ENCODE data around the gene PXN. TPM values are rescaled to one million over a fixed set of nuclear protein-coding genes. Genes with fewer than 3 reads are reported as not detected.
A peak's percentile ranks its signal among the peaks of the same experiment; 100 is the strongest.

PXN gene
- total and polyA plus RNA-seq, 2 of the 13 experiments (the other 11 are each of a cell fraction or from before 2014, with no cell fraction given): 13.6 to 14.2 TPM

GRCh38 chr12:120292661-120293531, 27.4 kb upstream of the PXN start, which contains the start of gene RNU4-1 (continued):
- TF ChIP-seq NR0B2 (CRISPR knock-in tag; IDR thresholded peaks at IDR 0.05): no peak
- TF ChIP-seq RBAK (CRISPR knock-in tag; IDR thresholded peaks at IDR 0.05): no peak
- no peak for TF ChIP-seq ZNF569 (CRISPR knock-in tag; IDR thresholded peaks at IDR 0.05; ENCODE audit: borderline replicate concordance)
- no peak for TF ChIP-seq ZNF260 (CRISPR knock-in tag; IDR thresholded peaks at IDR 0.05; ENCODE audit: borderline replicate concordance, low read depth)
- no peak; a peak in 1 of 4 replicates for TF ChIP-seq REST (IDR thresholded peaks at IDR 0.05; ENCODE audit: borderline replicate concordance in 1 of 2, low read depth in 1 of 2, low read length in 2 of 2)
- peak; percentile 56; the same call in 1 of the 2 replicates for TF ChIP-seq ZNF317 (CRISPR knock-in tag; IDR thresholded peaks at IDR 0.05)
- peak; percentile 88; the same call in 1 of the 2 replicates for TF ChIP-seq TEF (CRISPR knock-in tag; IDR thresholded peaks at IDR 0.05)
- TF ChIP-seq KDM6A (CRISPR knock-in tag; IDR thresholded peaks at IDR 0.05; ENCODE audit: low read depth): no peak
- TF ChIP-seq NCOA5 (CRISPR knock-in tag; IDR thresholded peaks at IDR 0.05): no peak; the same call in 1 of the 2 replicates
- peak; percentile 84; the same call in 1 of the 2 replicates for TF ChIP-seq ZSCAN9 (CRISPR knock-in tag; IDR thresholded peaks at IDR 0.05; ENCODE audit: borderline replicate concordance)
- peak; percentile 22; the same call in 1 of the 2 replicates for TF ChIP-seq RAD21 (CRISPR knock-in tag; IDR thresholded peaks at IDR 0.05)
- TF ChIP-seq ZNF557 (CRISPR knock-in tag; IDR thresholded peaks at IDR 0.05): no peak; the same call in 1 of the 2 replicates
- no peak for TF ChIP-seq NFE2L2 (IDR thresholded peaks at IDR 0.05; ENCODE audit: low read length)
- 0 out of 2 replicates have a peak, but pooled peaks have one; percentile 46 for TF ChIP-seq CENPT (CRISPR knock-in tag; IDR thresholded peaks at IDR 0.05; ENCODE audit: low read depth)
- TF ChIP-seq ATAD3A (CRISPR knock-in tag; IDR thresholded peaks at IDR 0.05): no peak
- peak; percentile 42 for TF ChIP-seq PAXIP1 (CRISPR knock-in tag; conservative IDR thresholded peaks at IDR 0.05)
- TF ChIP-seq ETV5 (CRISPR knock-in tag; IDR thresholded peaks at IDR 0.05; ENCODE audit: borderline replicate concordance): peak; percentile 61; the same call in 1 of the 2 replicates
- TF ChIP-seq U2AF2 (IDR thresholded peaks at IDR 0.05; ENCODE audit: low read depth, low read length): no peak
- peak; percentile 62 for TF ChIP-seq SOX5 (CRISPR knock-in tag; IDR thresholded peaks at IDR 0.05; ENCODE audit: borderline replicate concordance)
- no peak for TF ChIP-seq XBP1 (CRISPR knock-in tag; IDR thresholded peaks at IDR 0.05)
- TF ChIP-seq DRAP1 (CRISPR knock-in tag; IDR thresholded peaks at IDR 0.05): peak; percentile 100

Data from HepG2 (cell line).